DND-41 (cell line): ENCODE measurements around the gene APBA3.

Source experiments
- ATAC-seq: fragments of 200-7000 bp; cut with Tn5 transposase; 3 replicates; pipeline ENCODE4 v1.9.1; 2021; ENCODE audit warnings: low read depth; ENCODE audit not compliant: insufficient read depth
- DNase-seq: peaks from one replicate; pipeline ENCODE4 v3.0.0-alpha.2; 2020
- H2AFZ ChIP-seq: 2 replicates; pipeline ENCODE4 v1.6.0; 2012; ENCODE audit warnings: low read depth, low read length
- H3K27ac ChIP-seq: 2 replicates; pipeline ENCODE4 v1.5.1; 2012; ENCODE audit warnings: low read length, inconsistent platforms
- H3K27me3 ChIP-seq: fragments of 200-600 bp; sonication (generic); 2 replicates; pipeline ENCODE4 v1.6.0; 2012; ENCODE audit warnings: low read length, mild to moderate bottlenecking, inconsistent platforms; ENCODE audit not compliant: insufficient read depth, poor library complexity
- H3K36me3 ChIP-seq: 2 replicates; pipeline ENCODE4 v1.5.1; 2012; ENCODE audit warnings: low read length, inconsistent platforms; ENCODE audit not compliant: insufficient read depth
- H3K4me1 ChIP-seq: 2 replicates; pipeline ENCODE4 v1.5.1; 2012; ENCODE audit warnings: mild to moderate bottlenecking, low read length; ENCODE audit not compliant: insufficient read depth
- H3K4me2 ChIP-seq: 2 replicates; pipeline ENCODE4 v1.6.0; 2012; ENCODE audit warnings: mild to moderate bottlenecking, moderate library complexity, low read length, inconsistent platforms; ENCODE audit not compliant: insufficient read depth
- H3K4me3 ChIP-seq, 2 experiments: fragments of 200-600 bp in 1 of 2; shearing (Covaris generic) in 1 of 2; 2 replicates each; pipeline ENCODE4 v1.5.1; 2012 to 2016; ENCODE audit warnings: inconsistent platforms in 2 of 2, low read length in 2 of 2, mild to moderate bottlenecking in 2 of 2, low read depth in 1 of 2, moderate library complexity in 1 of 2
- H3K79me2 ChIP-seq: 2 replicates; pipeline ENCODE4 v1.6.0; 2012; ENCODE audit warnings: low read length, inconsistent platforms; ENCODE audit not compliant: insufficient read depth
- H3K9ac ChIP-seq: 2 replicates; pipeline ENCODE4 v1.6.0; 2012; ENCODE audit warnings: low read depth, mild to moderate bottlenecking, inconsistent platforms, low read length, moderate library complexity
- H3K9me3 ChIP-seq: 2 replicates; pipeline ENCODE4 v1.5.1; 2012; ENCODE audit warnings: low read length, moderate library complexity, mild to moderate bottlenecking, inconsistent platforms; ENCODE audit not compliant: insufficient read depth, severe bottlenecking
- H4K20me1 ChIP-seq: 2 replicates; pipeline ENCODE4 v1.6.0; 2012; ENCODE audit warnings: low read length; ENCODE audit not compliant: insufficient read depth
- CTCF ChIP-seq: IDR thresholded peaks from 2 replicates; pipeline ENCODE4 v1.5.1; 2012; ENCODE audit warnings: borderline replicate concordance, low read length, moderate library complexity, mild to moderate bottlenecking; ENCODE audit not compliant: poor library complexity, severe bottlenecking; ENCODE audit errors: extremely low read depth
- EZH2 ChIP-seq: IDR thresholded peaks from 3 replicates; pipeline ENCODE4 v1.6.1; 2012; ENCODE audit warnings: borderline replicate concordance, low read depth, mild to moderate bottlenecking, moderate library complexity, low read length, inconsistent platforms; ENCODE audit not compliant: severe bottlenecking

Gene APBA3

GRCh38 chr19:3701200-3701599 lies 60.3 kb downstream of the APBA3 start:
- H3K4me2 ChIP-seq, result no peak overlapping the region
- ATAC-seq, result no peak
- H3K27me3 ChIP-seq, result no peaks in the 10 kb centered on the region
- no peaks in the 10 kb centered on the region; the same call in 1 of the 2 replicates for H3K36me3 ChIP-seq
- no peak overlapping the region for H3K27ac ChIP-seq
- H2AFZ ChIP-seq, result peak overlapping the region; percentile 89
- TF ChIP-seq CTCF (no peak), EZH2 (no peak)
- no peaks in the 10 kb centered on the region for H3K9me3 ChIP-seq
- DNase-seq, result no peak
- no peak overlapping the region for H3K4me3 ChIP-seq
- peaks cover 33% of the 10 kb centered on the region for H4K20me1 ChIP-seq
- peaks cover 27% of the 10 kb centered on the region for H3K4me1 ChIP-seq
- peaks cover 39% of the 10 kb centered on the region for H3K79me2 ChIP-seq
- H3K9ac ChIP-seq, result no peak overlapping the region
